Stimulated activated naive CD4-positive, alpha-beta T cell (primary cell): ENCODE results near the gene CYP2E1.
"Not testable (repeated sequence)": the region's sequence is repeated elsewhere in the genome, so short reads cannot be mapped to it uniquely, and the experiment has no call there.

Experiments
- DNase-seq, 6 experiments: peaks; one replicate each; lab custom pipeline; 2025; lab: John Stamatoyannopoulos, UW

The CYP2E1 gene

GRCh38 chr10:133528845-133529575 is 1.8 kb downstream of the CYP2E1 start:
- no peak for DNase-seq

- DNase-seq: no peak
Measured at GRCh38 chr10:133529576-133529946, 2.4 kb downstream of the CYP2E1 start.

GRCh38 chr10:133530506-133530905 is 3.3 kb downstream of the CYP2E1 start:
- DNase-seq: no peak

- no peak for DNase-seq
Measured at GRCh38 chr10:133532871-133533270, 5.7 kb downstream of the CYP2E1 start.

- no peak for DNase-seq
Measured at GRCh38 chr10:133534417-133534816, 7.3 kb downstream of the CYP2E1 start.

- no peak for DNase-seq
Measured at GRCh38 chr10:133536198-133536597, 9.0 kb downstream of the CYP2E1 start.

- no peak for DNase-seq
Measured at GRCh38 chr10:133537546-133538545, 10.7 kb downstream of the CYP2E1 start.

- not testable (repeated sequence) for DNase-seq
Measured at GRCh38 chr10:133541441-133541975, 14.3 kb downstream of the CYP2E1 start.

- no peak for DNase-seq
Measured at GRCh38 chr10:133544506-133544905, 17.3 kb downstream of the CYP2E1 start.

GRCh38 chr10:133554600-133554999 is 27.4 kb downstream of the CYP2E1 start:
- no peak for DNase-seq

GRCh38 chr10:133555521-133555920 is 28.4 kb downstream of the CYP2E1 start:
- DNase-seq: no peak

- no peak for DNase-seq
Measured at GRCh38 chr10:133557381-133557780, 30.2 kb downstream of the CYP2E1 start.

GRCh38 chr10:133559216-133559615 is 32.1 kb downstream of the CYP2E1 start:
- no peak for DNase-seq

- no peak for DNase-seq
Measured at GRCh38 chr10:133564816-133565215, 37.7 kb downstream of the CYP2E1 start.

- no peak for DNase-seq
Measured at GRCh38 chr10:133565441-133566294, 38.5 kb downstream of the CYP2E1 start, which contains the start of gene SYCE1. TSS of gene SYCE1 (minus strand) at chr10:133565583. CDS start at chr10:133565529, 54 bp downstream.

- DNase-seq: no peak
Measured at GRCh38 chr10:133567119-133567518, 40.0 kb downstream of the CYP2E1 start.

- DNase-seq: no peak
Measured at GRCh38 chr10:133567609-133568286, 40.6 kb downstream of the CYP2E1 start.

GRCh38 chr10:133568287-133568614 is 41.1 kb downstream of the CYP2E1 start:
- no peak for DNase-seq

GRCh38 chr10:133568831-133569527 is 41.8 kb downstream of the CYP2E1 start:
- DNase-seq: not testable (repeated sequence)

GRCh38 chr10:133569801-133570200 is 42.6 kb downstream of the CYP2E1 start:
- DNase-seq: not testable (repeated sequence)
